DND-41 (cell line): ENCODE results near the gene SCAI.

Experiments used
- ATAC-seq: fragments of 200-7000 bp; cut with Tn5 transposase; 3 replicates; pipeline ENCODE4 v1.9.1; 2021; ENCODE audit warnings: low read depth; ENCODE audit not compliant: insufficient read depth
- DNase-seq: peaks from one replicate; pipeline ENCODE4 v3.0.0-alpha.2; 2020
- H2AFZ ChIP-seq: 2 replicates; pipeline ENCODE4 v1.6.0; 2012; ENCODE audit warnings: low read depth, low read length
- H3K27ac ChIP-seq: 2 replicates; pipeline ENCODE4 v1.5.1; 2012; ENCODE audit warnings: low read length, inconsistent platforms
- H3K27me3 ChIP-seq: fragments of 200-600 bp; sonication (generic); 2 replicates; pipeline ENCODE4 v1.6.0; 2012; ENCODE audit warnings: low read length, mild to moderate bottlenecking, inconsistent platforms; ENCODE audit not compliant: insufficient read depth, poor library complexity
- H3K36me3 ChIP-seq: 2 replicates; pipeline ENCODE4 v1.5.1; 2012; ENCODE audit warnings: low read length, inconsistent platforms; ENCODE audit not compliant: insufficient read depth
- H3K4me1 ChIP-seq: 2 replicates; pipeline ENCODE4 v1.5.1; 2012; ENCODE audit warnings: mild to moderate bottlenecking, low read length; ENCODE audit not compliant: insufficient read depth
- H3K4me2 ChIP-seq: 2 replicates; pipeline ENCODE4 v1.6.0; 2012; ENCODE audit warnings: mild to moderate bottlenecking, moderate library complexity, low read length, inconsistent platforms; ENCODE audit not compliant: insufficient read depth
- H3K4me3 ChIP-seq, 2 experiments: fragments of 200-600 bp in 1 of 2; shearing (Covaris generic) in 1 of 2; 2 replicates each; pipeline ENCODE4 v1.5.1; 2012 to 2016; ENCODE audit warnings: inconsistent platforms in 2 of 2, low read length in 2 of 2, mild to moderate bottlenecking in 2 of 2, low read depth in 1 of 2, moderate library complexity in 1 of 2
- H3K79me2 ChIP-seq: 2 replicates; pipeline ENCODE4 v1.6.0; 2012; ENCODE audit warnings: low read length, inconsistent platforms; ENCODE audit not compliant: insufficient read depth
- H3K9ac ChIP-seq: 2 replicates; pipeline ENCODE4 v1.6.0; 2012; ENCODE audit warnings: low read depth, mild to moderate bottlenecking, inconsistent platforms, low read length, moderate library complexity
- H3K9me3 ChIP-seq: 2 replicates; pipeline ENCODE4 v1.5.1; 2012; ENCODE audit warnings: low read length, moderate library complexity, mild to moderate bottlenecking, inconsistent platforms; ENCODE audit not compliant: insufficient read depth, severe bottlenecking
- H4K20me1 ChIP-seq: 2 replicates; pipeline ENCODE4 v1.6.0; 2012; ENCODE audit warnings: low read length; ENCODE audit not compliant: insufficient read depth
- EZH2 ChIP-seq: IDR thresholded peaks from 3 replicates; pipeline ENCODE4 v1.6.1; 2012; ENCODE audit warnings: borderline replicate concordance, low read depth, mild to moderate bottlenecking, moderate library complexity, low read length, inconsistent platforms; ENCODE audit not compliant: severe bottlenecking
- TF ChIP-seq, protein P1 (sequence below): IDR thresholded peaks from 2 replicates; pipeline ENCODE4 v1.5.1; 2012; ENCODE audit warnings: borderline replicate concordance, low read length, moderate library complexity, mild to moderate bottlenecking; ENCODE audit not compliant: poor library complexity, severe bottlenecking; ENCODE audit errors: extremely low read depth

The SCAI gene

DNA sequence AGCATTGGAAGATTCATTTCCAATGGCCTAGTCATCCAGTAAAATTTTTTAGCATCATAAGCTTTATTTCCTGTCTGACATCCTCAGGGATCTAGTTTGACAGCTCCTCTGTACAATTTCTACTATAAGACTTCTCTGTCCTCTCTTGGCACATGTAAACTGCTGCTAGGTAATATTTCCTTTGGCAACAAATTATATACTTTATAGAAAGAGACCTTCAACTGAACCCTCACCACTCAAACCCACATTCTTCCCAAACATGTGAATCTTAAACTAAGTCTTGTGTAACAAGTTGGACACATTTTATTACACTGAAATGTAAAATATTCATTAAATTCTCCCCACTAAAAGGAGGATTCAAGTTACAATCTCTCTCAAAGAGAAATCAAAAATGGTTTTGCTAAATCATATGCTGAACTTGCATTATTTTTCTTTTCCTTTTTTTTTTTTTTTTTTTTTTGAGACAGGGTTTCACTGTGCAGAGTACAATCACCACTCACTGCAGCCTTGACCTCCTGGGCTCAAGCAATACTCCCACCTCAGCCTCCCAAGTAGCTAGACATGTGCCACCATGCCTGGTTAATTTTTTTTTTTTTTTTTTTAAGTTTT is 36.9 kb downstream of the SCAI start:
- Histone ChIP-seq H3K9ac (no peak overlapping the region), H3K36me3 (peaks cover 7% of the 10 kb centered on the region), H2AFZ (no peak overlapping the region), H3K9me3 (no peaks in the 10 kb centered on the region), H3K4me3 (no peak overlapping the region), H3K27ac (no peak overlapping the region), H3K27me3 (no peaks in the 10 kb centered on the region), H3K79me2 (peaks cover 80% of the 10 kb centered on the region), H3K4me1 (no peaks in the 10 kb centered on the region), H3K4me2 (no peak overlapping the region), H4K20me1 (no peaks in the 10 kb centered on the region)
- TF ChIP-seq EZH2, result no peak
- TF ChIP-seq, protein P1, sequence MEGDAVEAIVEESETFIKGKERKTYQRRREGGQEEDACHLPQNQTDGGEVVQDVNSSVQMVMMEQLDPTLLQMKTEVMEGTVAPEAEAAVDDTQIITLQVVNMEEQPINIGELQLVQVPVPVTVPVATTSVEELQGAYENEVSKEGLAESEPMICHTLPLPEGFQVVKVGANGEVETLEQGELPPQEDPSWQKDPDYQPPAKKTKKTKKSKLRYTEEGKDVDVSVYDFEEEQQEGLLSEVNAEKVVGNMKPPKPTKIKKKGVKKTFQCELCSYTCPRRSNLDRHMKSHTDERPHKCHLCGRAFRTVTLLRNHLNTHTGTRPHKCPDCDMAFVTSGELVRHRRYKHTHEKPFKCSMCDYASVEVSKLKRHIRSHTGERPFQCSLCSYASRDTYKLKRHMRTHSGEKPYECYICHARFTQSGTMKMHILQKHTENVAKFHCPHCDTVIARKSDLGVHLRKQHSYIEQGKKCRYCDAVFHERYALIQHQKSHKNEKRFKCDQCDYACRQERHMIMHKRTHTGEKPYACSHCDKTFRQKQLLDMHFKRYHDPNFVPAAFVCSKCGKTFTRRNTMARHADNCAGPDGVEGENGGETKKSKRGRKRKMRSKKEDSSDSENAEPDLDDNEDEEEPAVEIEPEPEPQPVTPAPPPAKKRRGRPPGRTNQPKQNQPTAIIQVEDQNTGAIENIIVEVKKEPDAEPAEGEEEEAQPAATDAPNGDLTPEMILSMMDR, result no peak
- DNase-seq (no peak), ATAC-seq (no peak)

DNA sequence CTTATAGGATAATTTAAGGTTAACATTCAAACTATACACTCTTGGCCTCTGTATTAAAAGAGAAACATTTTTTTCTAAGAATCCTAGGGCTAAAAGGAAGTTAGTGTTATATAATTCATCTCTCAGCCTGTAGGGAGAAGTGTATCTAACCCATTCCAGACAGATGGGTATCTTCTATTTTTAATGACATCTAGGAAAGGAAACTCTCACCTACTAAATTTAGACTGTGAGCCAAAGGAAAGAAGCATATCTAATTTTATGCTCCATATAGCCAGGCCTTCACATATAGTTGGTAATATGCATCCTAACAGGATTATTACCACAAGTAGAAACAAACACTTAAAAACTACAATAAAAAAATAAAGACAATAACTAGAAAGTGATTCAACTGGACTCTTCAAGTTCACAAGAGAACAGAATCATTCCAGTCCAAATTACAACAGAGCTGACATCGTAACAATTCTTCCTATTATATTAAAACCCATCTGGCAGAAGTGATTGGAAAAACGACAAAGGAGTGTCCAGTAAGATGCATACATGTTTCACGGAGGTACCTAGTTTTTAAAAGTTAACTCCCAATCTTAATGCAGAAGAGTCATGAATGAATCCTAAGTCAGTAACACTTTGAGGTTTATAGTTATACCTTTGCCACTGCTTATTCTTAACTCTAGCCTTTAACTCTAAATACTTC is 39.4 kb downstream of the SCAI start:
- Histone ChIP-seq H3K4me3 (no peak overlapping the region), H4K20me1 (no peaks in the 10 kb centered on the region), H3K36me3 (peaks cover 6% of the 10 kb centered on the region; the same call in 1 of the 2 replicates), H3K4me1 (no peaks in the 10 kb centered on the region), H3K9ac (no peak overlapping the region), H3K9me3 (no peaks in the 10 kb centered on the region), H3K27me3 (no peaks in the 10 kb centered on the region), H3K4me2 (no peak overlapping the region), H3K79me2 (peaks cover 85% of the 10 kb centered on the region), H2AFZ (no peak overlapping the region), H3K27ac (no peak overlapping the region)
- no peak for TF ChIP-seq EZH2
- no peak for ATAC-seq
- DNase-seq, result no peak

DNA sequence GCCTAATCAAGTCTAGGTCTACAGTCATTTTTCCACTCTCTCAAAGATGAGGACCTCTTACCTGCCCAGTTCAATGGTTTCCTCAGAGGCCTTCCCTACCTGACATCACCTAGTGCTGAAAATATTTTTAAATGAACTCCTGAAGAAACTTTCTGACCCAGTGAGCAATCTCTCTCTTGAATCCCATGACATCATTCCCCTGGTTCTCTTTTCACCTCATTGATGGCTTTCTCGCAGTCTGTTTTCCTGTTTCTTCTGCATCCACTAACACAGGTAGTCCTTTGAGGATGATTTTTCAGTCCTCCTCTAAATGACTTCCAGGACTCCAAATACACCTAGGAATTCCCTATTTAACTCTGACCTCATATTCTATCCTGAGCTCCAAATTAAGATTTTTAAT is 40.3 kb downstream of the SCAI start:
- Histone ChIP-seq H3K4me3 (no peak overlapping the region), H2AFZ (no peak overlapping the region), H3K27ac (no peak overlapping the region), H3K79me2 (peaks cover 94% of the 10 kb centered on the region), H3K4me2 (no peak overlapping the region), H3K4me1 (no peaks in the 10 kb centered on the region), H3K27me3 (no peaks in the 10 kb centered on the region), H3K36me3 (peaks cover 11% of the 10 kb centered on the region; the same call in 1 of the 2 replicates), H4K20me1 (no peaks in the 10 kb centered on the region), H3K9me3 (peaks cover 6% of the 10 kb centered on the region), H3K9ac (no peak overlapping the region)
- ATAC-seq (no peak), DNase-seq (no peak)
- TF ChIP-seq, protein P1, result no peak
- no peak for TF ChIP-seq EZH2

DNA sequence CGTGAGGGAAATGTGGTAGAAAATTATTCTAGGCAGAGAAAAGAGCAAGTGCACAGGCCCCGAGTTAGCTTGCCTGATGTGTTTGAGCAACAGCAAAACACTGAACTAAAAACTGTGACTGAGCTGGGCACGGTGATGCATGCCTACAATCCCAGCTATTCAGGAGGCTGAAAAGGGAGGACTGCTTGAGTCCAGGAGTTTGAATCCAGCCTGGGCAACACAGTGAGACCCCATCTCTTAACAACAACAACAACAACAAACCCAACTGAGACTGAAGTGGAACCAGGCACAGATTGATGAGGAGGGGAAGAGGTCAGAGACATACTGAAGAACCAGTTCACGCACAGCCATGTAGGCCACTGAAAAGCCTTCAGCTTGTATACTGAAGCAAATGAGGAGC is 42.5 kb downstream of the SCAI start:
- no peak overlapping the region for H3K4me2 ChIP-seq
- H3K4me1 ChIP-seq, result peaks cover 8% of the 10 kb centered on the region
- H3K36me3 ChIP-seq, result peaks cover 11% of the 10 kb centered on the region; the same call in 1 of the 2 replicates
- no peak overlapping the region for H2AFZ ChIP-seq
- H3K27me3 ChIP-seq, result no peaks in the 10 kb centered on the region
- no peak overlapping the region for H3K27ac ChIP-seq
- H3K4me3 ChIP-seq, result no peak overlapping the region
- peaks cover 85% of the 10 kb centered on the region for H3K79me2 ChIP-seq
- ATAC-seq, result no peak
- no peaks in the 10 kb centered on the region for H4K20me1 ChIP-seq
- no peak for DNase-seq
- H3K9me3 ChIP-seq, result peaks cover 18% of the 10 kb centered on the region
- TF ChIP-seq, protein P1, result no peak
- TF ChIP-seq EZH2, result no peak
- no peak overlapping the region for H3K9ac ChIP-seq
